ENCODE results near the gene TMEM127. TPM values are rescaled to one million over a fixed set of nuclear protein-coding genes. Genes with fewer than 3 reads are reported as not detected.
A peak's percentile ranks its signal among the peaks of the same experiment; 100 is the strongest.
"Not testable (repeated sequence)": the region's sequence is repeated elsewhere in the genome, so short reads cannot be mapped to it uniquely, and the experiment has no call there.

Gene TMEM127
- total RNA-seq, 1 donor from 2014 or later = 92.7 TPM

DNA sequence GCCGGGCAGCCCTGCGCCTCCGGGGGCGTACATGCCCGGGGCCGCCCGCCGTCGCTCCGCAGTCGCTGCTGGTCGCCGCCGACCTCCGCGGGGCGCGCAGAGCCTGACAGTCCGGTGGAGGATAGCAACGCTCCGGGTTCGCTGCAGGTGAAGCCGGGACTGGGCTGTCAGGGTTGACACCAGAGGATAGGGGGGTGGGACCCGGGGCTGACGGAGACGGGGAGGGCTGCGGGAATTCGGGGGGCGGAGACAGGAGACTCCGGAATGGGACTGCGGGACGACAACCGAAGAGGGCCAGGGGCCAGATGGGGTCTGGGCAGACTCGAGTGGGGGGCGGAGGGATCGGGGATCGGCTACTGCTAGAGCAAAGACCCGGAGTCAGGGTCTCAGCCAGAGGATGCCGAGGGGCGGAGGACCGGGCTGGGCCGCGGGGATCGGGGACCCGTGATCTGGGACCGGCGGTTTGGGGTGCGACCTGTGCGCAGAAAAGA lies 403 bp downstream of the TMEM127 start:
- DNase-seq (ENCODE audit: low spot score) = peak; percentile 84
- intact Hi-C loops (cut with DNase I) = loop anchor here (5.0 to 10.0 kb wide), 2 partner anchors 118 to 251 kb away; partner anchors contain the start of gene DUSP2

DNA sequence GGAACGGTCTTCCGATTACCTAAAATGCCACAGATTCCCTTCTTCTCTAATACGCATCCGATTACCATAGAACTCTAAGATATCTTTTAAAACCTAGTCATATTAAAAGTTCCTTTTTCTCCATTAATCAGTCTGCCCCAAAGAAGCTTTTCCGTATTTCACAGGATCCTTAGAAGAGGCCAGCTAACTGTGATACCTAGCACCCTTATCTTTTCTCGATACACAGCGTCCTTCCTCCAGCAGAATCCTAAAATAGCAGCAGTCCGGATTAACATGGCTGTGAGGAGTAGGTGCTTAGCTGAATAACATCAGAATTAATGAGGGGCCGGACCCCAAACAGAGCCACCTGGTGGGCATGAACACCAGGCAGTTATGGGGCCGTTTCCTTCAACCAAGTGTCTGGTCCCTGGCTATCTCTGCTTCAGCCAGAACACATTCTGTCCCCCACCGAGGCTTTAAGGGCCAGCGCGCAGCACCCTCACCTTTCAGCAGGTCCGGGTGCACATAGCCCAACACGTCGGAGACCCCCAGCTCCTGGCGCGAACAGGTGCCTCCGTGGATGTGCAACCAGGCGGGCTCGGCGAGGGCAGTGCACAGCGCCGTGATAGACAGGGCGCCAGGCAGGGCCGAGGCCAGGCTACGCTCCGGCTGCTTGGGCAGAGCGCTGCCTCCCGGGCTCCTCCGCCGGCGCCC lies 995 bp downstream of the TMEM127 start:
- DNase-seq (ENCODE audit: low spot score) = no peak
- intact Hi-C loops (cut with DNase I) = loop anchor here (5.0 to 10.0 kb wide), 2 partner anchors 118 to 250 kb away; partner anchors contain the start of gene DUSP2

DNA sequence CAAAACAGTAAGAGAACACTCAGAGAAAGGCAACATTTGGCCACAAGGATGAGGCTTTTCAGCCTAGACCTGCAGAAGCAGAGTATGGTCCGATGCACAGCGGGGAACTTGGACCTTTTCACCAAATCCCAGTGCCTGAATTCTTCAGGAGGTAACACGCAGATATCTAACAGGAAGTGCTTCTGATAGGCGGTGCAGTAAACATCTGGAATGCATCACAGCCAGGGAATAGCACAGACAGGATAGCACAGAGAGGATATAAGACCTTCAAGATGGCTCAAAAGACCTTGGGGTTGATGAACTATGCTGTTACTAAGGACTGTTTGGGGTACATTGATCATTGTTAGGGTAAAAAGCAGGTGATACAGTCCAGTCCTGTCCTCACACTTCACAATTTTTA lies 1.7 kb downstream of the TMEM127 start:
- intact Hi-C loops (cut with DNase I) = loop anchor here (10.0 kb wide), 1 partner anchor 249 kb away; no protein-coding TSS in a partner anchor
- no peak for DNase-seq (ENCODE audit: low spot score)

DNA sequence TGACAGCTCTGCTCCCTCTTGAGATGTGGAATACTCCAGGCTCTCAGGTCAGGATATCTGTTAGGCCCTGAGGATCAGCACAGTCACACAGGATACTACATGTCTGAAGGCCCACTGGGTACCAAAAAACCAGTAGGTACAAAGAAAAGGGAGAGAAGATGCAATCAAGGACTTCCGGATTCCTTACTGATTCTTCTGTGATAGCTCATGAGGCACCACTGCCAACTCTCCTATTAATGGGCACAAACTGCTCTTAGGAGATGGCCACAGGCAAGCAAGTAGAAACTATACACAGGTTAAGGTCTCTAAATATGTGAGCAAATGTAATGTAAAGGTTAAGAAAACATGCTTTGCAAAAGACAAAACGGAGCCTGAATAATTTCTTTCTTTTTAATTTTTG lies 3.5 kb downstream of the TMEM127 start:
- intact Hi-C loops (cut with DNase I) = loop anchor here (10.0 kb wide), 1 partner anchor 248 kb away; no protein-coding TSS in a partner anchor
- DNase-seq (ENCODE audit: low spot score) = no peak

DNA sequence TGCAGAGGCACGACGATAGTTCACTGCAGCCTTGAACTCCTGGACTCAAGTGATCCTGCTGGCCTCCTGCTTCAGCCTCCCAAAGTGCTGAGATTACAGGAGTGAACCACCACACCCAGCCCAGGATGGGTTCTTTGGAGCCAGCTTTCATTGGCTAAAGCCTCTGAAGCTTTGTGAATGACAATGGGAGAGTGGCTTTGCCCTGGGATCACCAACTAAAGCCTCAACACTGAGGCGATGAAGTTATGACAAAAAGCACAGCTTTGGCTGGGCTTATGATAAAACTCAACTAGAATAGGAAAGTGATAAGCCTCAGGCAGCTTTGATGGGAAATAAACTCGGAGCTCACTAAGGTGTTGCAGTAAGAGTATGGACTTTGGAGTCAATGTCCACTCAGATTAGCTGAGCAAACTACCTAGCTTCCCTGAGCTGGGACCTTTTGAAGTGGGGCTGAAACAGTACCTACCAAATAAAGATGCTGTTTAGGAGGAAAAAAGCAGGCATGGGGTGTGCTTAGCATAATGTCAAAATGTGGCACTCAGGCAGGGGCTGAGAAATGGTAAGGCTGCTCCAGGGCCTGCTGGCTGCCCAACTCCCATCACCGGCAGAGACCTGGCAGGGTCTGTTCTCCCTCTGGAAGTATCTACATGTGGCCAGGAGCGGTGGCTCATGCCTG lies 4.3 kb downstream of the TMEM127 start:
- no peak for DNase-seq (ENCODE audit: low spot score)
- intact Hi-C loops (cut with DNase I) = loop anchor here (10.0 kb wide), 1 partner anchor 247 kb away; no protein-coding TSS in a partner anchor

DNA sequence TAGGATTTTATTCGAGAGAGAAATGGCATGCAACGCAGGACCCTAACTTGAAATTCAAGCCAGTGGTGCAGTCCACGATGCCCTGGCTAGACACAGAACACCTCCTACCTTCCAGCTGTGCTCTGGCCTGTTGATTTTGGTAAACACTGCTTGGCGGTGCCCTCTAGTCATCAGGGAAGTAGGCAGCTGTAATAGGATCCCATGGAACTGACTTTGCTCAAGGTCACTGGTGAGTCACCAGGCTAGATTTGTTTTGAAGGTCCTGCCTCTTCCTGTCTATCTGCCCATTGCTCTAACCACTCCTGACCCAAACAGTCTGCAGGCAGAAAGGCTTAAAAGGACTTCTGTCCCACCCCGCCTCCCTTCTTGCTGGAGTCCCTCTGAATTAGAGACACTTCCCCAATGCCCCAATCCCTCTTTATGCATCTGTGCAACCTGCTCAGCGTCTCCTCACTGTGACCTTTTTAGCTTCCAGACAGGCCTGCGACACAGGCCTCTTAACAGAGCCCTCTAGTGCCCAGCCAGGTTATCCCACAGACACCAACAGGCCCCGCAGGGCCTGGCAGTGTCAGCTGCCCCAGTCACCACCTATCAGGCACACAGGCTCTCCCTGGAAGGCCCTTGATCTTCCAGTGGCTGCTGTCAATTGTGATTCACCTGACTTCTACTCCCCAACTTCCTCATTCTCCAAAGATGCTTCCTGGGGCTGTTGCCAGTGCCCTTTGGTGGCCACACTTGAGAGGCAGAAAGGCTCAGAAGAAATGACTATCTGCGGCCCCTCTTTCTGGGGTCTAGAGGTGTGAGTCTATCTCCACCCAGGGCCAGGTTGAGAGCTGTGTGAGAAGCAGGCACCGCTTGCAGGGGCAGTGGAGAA lies 5.2 kb downstream of the TMEM127 start:
- peak; percentile 83 for DNase-seq (ENCODE audit: low spot score)
- intact Hi-C loops (cut with DNase I) = loop anchor here (10.0 kb wide), 1 partner anchor 246 kb away; no protein-coding TSS in a partner anchor

DNA sequence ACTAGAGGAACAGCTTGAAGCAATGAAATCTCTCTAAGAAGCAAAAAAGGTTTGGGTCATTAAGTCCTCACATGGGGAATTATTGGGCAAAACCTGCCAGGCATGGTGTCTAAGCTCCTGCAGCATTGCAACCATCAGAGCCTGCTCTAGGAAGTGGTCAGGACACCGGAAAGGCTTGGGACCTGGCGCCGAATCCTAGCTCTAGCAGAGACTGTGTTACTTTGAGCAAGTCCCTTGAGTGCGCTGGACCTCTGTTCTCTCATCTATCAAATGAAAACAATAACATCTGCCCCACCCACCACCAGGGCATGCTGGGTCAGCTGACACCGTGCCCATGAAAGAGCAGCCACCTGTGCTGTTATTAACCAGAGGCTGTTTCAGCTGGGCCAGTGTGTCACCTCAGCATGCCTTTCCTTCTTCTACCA lies 6.3 kb downstream of the TMEM127 start:
- no peak for DNase-seq (ENCODE audit: low spot score)
- intact Hi-C loops (cut with DNase I) = no loop called here

DNA sequence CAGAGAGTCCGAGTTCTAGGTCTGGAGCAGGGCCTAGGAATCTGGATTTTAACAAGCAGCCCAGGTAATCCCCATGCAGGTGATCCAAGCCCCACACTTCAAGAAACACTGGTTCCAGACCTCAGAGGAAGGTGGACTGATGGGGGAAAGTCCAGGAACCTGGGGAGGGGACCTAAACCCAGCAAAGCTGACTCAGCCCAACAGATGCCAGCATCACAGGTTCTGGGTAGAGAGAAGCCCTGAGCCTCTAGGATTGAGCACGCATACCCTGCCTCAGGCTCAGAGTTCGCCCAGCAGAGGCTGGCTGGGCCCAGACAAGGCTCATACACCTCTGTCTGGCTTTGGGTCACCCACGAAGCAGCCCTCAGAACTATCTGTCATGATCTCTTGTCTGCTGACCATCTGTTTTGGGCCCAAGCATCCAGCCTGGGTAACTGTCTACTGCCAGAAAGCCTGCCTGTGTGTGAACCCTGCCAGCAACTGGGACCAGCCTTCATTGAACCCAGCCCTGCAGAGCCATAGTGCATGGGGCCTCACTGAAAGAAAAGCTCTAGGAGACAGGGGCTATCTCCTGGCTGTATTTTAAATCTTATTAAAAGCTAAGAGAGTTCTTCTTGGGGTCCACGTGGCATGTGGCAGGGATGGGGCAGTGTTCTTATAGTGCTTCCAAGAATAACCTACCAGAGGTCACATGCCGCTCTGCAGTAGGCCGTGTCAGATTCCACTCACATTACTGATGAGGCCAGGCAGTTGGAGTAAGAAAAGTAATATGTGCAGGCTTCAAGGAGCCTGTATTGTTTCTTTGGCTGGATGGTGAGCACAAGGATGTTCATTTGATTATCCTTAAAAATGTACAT lies 7.4 kb downstream of the TMEM127 start:
- DNase-seq (ENCODE audit: low spot score) = no peak
- intact Hi-C loops (cut with DNase I) = no loop called here

DNA sequence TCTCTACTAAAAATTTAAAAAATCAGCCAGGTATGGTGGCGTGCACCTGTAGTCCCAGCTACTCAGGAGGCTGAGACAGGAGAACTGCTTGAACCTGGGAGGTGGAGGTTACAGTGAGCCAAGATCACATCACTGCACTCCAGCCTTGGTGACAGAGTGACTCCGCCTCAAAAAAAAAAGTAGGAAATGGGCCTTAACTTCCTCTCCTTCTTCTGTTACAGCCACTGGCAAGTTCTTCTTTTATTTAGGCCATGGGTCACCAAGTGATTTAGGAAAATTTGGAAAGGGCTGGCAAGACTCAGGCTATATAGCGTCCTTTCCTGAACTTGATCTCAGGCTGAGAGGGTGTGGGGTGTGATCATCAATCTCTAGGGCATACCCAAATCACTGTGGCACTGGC lies 8.1 kb downstream of the TMEM127 start:
- DNase-seq (ENCODE audit: low spot score); intact Hi-C loops (cut with DNase I): not testable (repeated sequence)

DNA sequence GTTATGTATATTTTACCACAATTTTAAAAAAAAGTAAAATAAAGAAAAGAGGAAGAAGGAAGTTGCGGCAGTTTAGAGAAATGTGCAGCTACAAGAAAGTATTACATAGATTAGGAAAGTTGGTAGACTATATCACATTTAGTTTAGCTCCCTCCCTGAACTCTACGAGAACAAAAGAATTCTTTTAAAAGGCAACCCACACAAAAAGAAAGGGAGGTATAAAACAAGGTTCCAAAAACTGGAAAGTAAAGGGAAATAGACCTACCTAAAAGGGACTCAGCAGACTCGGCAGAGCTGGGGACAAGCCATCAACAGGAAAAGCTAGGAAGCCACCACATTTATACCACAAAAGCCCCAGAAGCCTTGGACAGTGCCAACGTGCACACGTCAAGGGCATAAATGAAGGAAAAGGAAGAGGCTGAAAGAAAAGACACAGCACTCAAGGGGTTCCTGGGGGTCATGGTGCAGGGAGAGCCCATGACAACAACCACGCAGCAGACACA lies 9.1 kb downstream of the TMEM127 start:
- intact Hi-C loops (cut with DNase I) = no loop called here
- no peak for DNase-seq (ENCODE audit: low spot score)

DNA sequence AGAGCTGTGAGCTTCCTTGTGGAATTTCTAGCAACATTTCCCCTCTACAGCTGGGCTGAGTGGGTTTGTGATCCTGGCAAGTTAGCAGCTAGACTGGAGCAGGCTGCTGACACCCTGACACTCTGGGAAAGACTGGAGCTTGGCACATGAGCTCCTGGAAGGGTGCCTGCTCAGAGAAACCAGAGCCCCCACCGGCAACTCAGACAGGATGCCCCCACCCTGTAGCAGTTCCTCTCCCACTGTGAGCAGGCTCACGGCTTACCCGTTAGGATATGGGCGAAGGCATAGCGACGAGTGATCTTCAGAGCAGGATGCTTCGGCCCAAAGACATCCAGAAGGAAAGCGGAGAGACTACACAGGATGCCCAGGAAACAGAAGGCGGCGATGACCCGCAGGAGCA lies 11.2 kb downstream of the TMEM127 start:
- no peak for DNase-seq (ENCODE audit: low spot score)
- intact Hi-C loops (cut with DNase I) = no loop called here

DNA sequence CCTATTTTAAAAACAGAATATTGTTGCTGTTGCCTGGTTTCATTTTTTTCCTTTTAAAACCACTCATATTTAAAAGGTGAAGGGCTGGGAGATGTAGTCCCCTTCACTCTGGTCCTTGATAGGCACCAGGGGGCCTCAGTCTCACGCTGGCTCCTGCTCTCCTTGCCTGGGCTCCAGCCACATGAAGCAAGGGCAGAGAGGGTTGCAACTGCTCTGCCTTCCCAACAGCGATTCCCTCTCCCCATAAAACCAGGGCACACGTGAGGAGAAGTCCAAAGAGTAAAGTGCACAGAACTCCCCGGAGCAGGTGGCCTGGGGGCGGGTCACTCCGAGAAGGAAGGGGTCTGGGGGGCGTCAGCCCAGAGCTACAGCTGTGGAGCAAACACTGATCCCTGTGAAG lies 12.8 kb downstream of the TMEM127 start:
- no peak for DNase-seq (ENCODE audit: low spot score)
- intact Hi-C loops (cut with DNase I) = no loop called here

DNA sequence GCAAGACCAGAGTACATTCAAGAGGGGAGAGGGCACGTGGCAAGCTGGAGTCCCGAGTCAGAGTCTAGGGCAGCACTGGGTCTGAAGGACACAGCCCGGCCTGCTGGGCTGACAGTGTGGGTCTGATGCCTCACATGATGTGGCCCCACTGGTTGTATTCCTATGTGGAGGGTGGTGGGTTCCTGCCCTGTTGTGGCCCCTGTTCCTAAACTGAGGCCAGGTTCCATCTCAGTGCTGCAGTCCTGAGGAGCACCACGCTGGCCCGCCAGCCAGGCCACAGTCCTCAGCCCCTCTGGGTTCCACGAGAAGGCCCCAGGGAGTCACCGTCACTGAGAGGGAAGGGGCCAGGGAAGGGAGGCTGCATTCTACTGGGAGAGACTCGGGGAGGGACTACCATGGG lies 13.3 kb downstream of the TMEM127 start:
- intact Hi-C loops (cut with DNase I) = no loop called here
- DNase-seq (ENCODE audit: low spot score) = no peak

DNA sequence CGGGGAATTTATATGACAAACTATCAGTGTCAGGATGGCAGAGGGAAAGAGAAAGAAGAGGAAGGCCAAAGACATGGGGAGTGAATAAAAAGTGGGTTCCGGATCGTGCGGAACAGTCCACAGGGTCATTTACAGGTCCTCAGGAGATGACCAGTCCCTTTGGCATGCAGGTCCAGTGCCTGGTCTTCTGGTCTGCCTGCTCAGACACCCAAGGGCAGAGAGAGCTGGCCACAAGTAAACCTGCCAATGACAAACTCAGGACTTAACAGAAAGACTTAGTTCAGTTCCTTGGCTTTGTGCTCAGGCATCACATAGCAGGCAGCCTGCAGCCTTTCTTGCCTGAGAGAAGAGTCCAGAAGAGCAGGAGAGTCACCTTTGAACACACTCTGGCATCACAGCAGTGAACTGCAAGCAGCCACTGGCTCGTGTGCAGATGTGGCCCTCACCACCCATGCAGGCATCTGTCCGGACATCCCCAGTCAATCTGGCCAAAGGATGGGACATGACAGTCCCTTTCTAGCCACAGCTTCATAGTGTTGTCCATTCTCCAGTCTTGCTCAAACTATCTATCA lies 14.0 kb downstream of the TMEM127 start:
- DNase-seq (ENCODE audit: low spot score) = peak; percentile 88
- intact Hi-C loops (cut with DNase I) = no loop called here

DNA sequence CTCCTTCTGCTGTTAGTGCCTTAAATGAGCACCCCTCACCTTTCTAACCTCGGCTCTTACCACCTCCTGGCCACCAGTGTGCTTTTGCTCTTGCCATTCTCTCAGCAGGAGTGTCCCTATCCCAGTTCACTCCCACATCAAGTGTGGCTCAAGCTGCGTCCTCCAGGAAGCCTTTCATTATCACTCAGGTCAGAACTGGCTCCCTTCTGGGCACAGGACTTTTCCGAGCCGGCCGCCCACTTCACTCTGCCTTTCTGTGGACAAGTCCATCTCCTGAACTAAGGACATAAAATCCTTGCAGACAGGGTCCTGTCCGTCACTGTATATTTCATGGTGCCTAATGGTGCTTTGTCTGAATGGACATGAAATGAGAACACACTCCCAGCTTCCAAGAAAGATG lies 15.6 kb downstream of the TMEM127 start:
- intact Hi-C loops (cut with DNase I) = no loop called here
- no peak for DNase-seq (ENCODE audit: low spot score)

DNA sequence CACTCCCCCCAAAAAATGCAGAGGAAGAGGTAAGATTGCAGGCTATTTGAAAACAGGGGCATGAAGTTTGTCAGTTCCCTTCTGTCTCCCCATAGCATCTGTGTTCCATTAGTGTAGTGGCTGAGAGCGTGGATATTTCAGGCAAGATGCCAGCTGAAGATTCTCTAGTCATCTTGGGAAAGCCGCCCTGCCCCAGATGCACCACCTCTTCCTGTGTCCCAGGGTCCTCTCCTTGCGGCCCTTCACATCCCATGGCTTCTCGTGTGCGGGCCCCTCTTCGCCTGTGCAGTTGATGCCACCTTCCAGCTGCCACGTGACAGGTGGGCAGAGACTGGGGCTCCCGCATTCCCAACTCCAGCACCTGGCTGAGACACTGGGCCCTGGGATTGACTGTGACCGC lies 16.1 kb downstream of the TMEM127 start:
- DNase-seq (ENCODE audit: low spot score) = no peak
- intact Hi-C loops (cut with DNase I) = no loop called here

DNA sequence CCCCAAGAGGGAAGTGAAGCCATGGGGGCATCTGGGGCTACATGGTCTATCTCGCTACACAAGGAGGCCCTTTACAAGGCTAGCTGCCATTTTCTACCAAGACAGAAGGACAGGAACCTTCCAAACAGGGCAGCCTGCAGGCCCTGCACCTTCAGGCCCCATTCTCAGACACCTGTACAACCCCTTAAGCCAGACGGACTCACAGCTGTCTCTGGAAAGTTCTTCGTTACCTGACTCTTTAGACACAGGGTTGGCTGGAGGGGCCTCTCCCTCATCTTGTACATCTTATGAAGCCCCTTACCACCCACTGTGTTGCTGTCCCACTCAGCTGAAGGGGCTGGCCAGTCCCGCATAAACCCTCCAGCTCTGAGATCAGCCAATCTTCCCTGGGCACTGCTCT lies 17.2 kb downstream of the TMEM127 start:
- intact Hi-C loops (cut with DNase I) = no loop called here
- no peak for DNase-seq (ENCODE audit: low spot score)

DNA sequence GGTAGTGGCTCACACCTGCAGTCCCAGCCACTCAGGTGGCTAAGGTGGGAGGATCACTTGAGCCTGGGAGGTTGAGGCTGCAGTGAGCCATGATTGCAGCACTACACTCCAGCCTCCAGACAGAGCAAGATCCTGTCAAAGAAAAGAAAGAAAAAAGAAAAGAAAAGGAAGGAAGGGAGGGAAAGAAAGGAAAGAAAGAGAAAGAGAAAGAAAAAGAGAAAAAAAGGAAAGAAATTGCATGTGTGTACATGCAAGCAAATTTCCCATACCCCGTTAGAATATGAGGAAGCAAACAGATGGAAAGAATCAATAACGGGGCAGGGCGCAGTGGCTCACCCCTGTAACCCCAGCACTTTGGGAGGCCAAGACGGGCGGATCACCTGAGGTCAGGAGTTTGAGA lies 17.9 kb downstream of the TMEM127 start:
- intact Hi-C loops (cut with DNase I) = no loop called here
- DNase-seq (ENCODE audit: low spot score) = no peak

All from cardiac septum (tissue), 1 donor.